IMR-90 (cell line): ENCODE data around the gene RHBDF2. TPM values are rescaled to one million over a fixed set of nuclear protein-coding genes. Genes with fewer than 3 reads are reported as not detected.

Experiments used
- ATAC-seq: fragments of 200-7000 bp; cut with Tn5 transposase; 2 replicates; pipeline ENCODE4 v1.9.1; 2020; ENCODE audit warnings: low read depth, mild to moderate bottlenecking, moderate library complexity
- BruUV-seq: library from RNA; stranded (reverse); fragments of 400-500 nt; replicated peaks from 2 replicates; lab custom pipeline; 2021; lab: Mats Ljungman, UMichigan
- CTCF ChIA-PET: fragments of 300-600 bp; formaldehyde crosslinking; extraction: SDS; loops from one replicate; lab custom pipeline; 2021; ENCODE audit warnings: antibody characterized with exemption; lab: Yijun Ruan, JAX
- POLR2A ChIA-PET: fragments of 300-600 bp; sonication (Branson Sonifier 250); formaldehyde crosslinking; loops from one replicate; lab custom pipeline; 2022; ENCODE audit warnings: antibody characterized with exemption; ENCODE audit not compliant: unreplicated experiment; lab: Charles Lee
- DNase-seq: peaks from one replicate; pipeline ENCODE4 v3.0.0; 2013
- H2AFZ ChIP-seq: replicated peaks from 2 replicates; pipeline ENCODE3; 2013; ENCODE audit warnings: low read length, mild to moderate bottlenecking; ENCODE audit not compliant: poor library complexity
- H2AK5ac ChIP-seq: 2 replicates; pipeline ENCODE4 v1.6.1; 2013; ENCODE audit warnings: low read depth, low read length, inconsistent platforms
- H2AK9ac ChIP-seq: replicated peaks from 2 replicates; pipeline ENCODE3; 2013; ENCODE audit warnings: mild to moderate bottlenecking, low read depth, low read length, moderate library complexity; ENCODE audit not compliant: poor library complexity
- H2BK120ac ChIP-seq: 2 replicates; pipeline ENCODE4 v1.6.1; 2013; ENCODE audit warnings: low read depth, low read length, inconsistent platforms
- H2BK15ac ChIP-seq: 3 replicates; pipeline ENCODE4 v1.6.1; 2013; ENCODE audit warnings: low read depth, low read length, inconsistent platforms
- H2BK20ac ChIP-seq: 2 replicates; pipeline ENCODE4 v1.6.1; 2013; ENCODE audit warnings: low read depth, mild to moderate bottlenecking, inconsistent platforms, low read length, moderate library complexity
- H2BK5ac ChIP-seq: 2 replicates; pipeline ENCODE4 v1.6.1; 2013; ENCODE audit warnings: mild to moderate bottlenecking, low read depth, low read length, inconsistent platforms; ENCODE audit not compliant: poor library complexity, severe bottlenecking
- H3K14ac ChIP-seq: replicated peaks from 2 replicates; pipeline ENCODE4 v1.6.1; 2013; ENCODE audit warnings: low read depth, low read length, inconsistent platforms
- H3K18ac ChIP-seq: 2 replicates; pipeline ENCODE4 v1.6.1; 2013; ENCODE audit warnings: low read depth, low read length, control low read depth
- H3K23ac ChIP-seq: 2 replicates; pipeline ENCODE4 v1.6.1; 2013; ENCODE audit warnings: low read depth, low read length, inconsistent platforms
- H3K27ac ChIP-seq: 2 replicates; pipeline ENCODE4 v1.5.1; 2013; ENCODE audit warnings: mild to moderate bottlenecking, control low read depth, low read length; ENCODE audit not compliant: insufficient read depth
- H3K27me3 ChIP-seq: 2 replicates; pipeline ENCODE4 v1.6.1; 2013; ENCODE audit warnings: low read length; ENCODE audit not compliant: control insufficient read depth, insufficient read depth
- H3K36me3 ChIP-seq: 2 replicates; pipeline ENCODE4 v1.6.1; 2013; ENCODE audit warnings: low read length, mixed read lengths; ENCODE audit not compliant: control insufficient read depth, insufficient read depth
- H3K4ac ChIP-seq: 2 replicates; pipeline ENCODE4 v1.6.1; 2013; ENCODE audit warnings: low read depth, low read length, inconsistent platforms
- H3K4me1 ChIP-seq: 2 replicates; pipeline ENCODE4 v1.6.1; 2013; ENCODE audit warnings: low read length, mixed read lengths; ENCODE audit not compliant: control insufficient read depth, insufficient read depth
- H3K4me2 ChIP-seq: 2 replicates; pipeline ENCODE4 v1.6.1; 2013; ENCODE audit warnings: low read depth, mild to moderate bottlenecking, control low read depth, low read length, moderate library complexity
- H3K4me3 ChIP-seq: 2 replicates; pipeline ENCODE4 v1.5.1; 2013; ENCODE audit warnings: low read depth, mild to moderate bottlenecking, control low read depth, low read length, moderate library complexity; ENCODE audit not compliant: insufficient read depth
- H3K56ac ChIP-seq: 2 replicates; pipeline ENCODE4 v1.6.1; 2013; ENCODE audit warnings: low read length, inconsistent platforms; ENCODE audit not compliant: insufficient read depth; ENCODE audit errors: extremely low read depth
- H3K79me1 ChIP-seq, 2 experiments: 2 replicates each; pipeline ENCODE4 v1.6.1; 2013; ENCODE audit warnings: low read length in 2 of 2, inconsistent platforms in 1 of 2, low read depth in 1 of 2
- H3K9ac ChIP-seq: 2 replicates; pipeline ENCODE4 v1.6.1; 2013; ENCODE audit warnings: low read depth, low read length, control low read depth
- H3K9me1 ChIP-seq: 2 replicates; pipeline ENCODE4 v1.6.1; 2013; ENCODE audit warnings: low read length, inconsistent platforms; ENCODE audit not compliant: insufficient read depth
- H3K9me3 ChIP-seq: 2 replicates; pipeline ENCODE4 v1.6.1; 2013; ENCODE audit warnings: low read length; ENCODE audit not compliant: control insufficient read depth, insufficient read depth
- H4K20me1 ChIP-seq: 2 replicates; pipeline ENCODE4 v1.6.1; 2013; ENCODE audit warnings: low read length, inconsistent platforms; ENCODE audit not compliant: insufficient read depth
- H4K5ac ChIP-seq: 2 replicates; pipeline ENCODE4 v1.6.1; 2013; ENCODE audit warnings: mild to moderate bottlenecking, low read depth, low read length, control low read depth
- H4K8ac ChIP-seq, 2 experiments: 2 replicates each; pipeline ENCODE4 v1.6.1; 2013; ENCODE audit warnings: low read depth in 2 of 2, low read length in 2 of 2, control low read depth in 1 of 2, inconsistent platforms in 1 of 2
- H4K91ac ChIP-seq: 2 replicates; pipeline ENCODE4 v1.6.1; 2013; ENCODE audit warnings: low read depth, low read length, inconsistent platforms; ENCODE audit not compliant: insufficient read depth
- CEBPB ChIP-seq: IDR thresholded peaks from 2 replicates; pipeline ENCODE4 v1.6.1; 2012; ENCODE audit warnings: low read depth, low read length, improper control_type of control experiment
- CTCF ChIP-seq: conservative IDR thresholded peaks from 2 replicates; pipeline ENCODE4 v1.5.1; 2012; ENCODE audit warnings: mild to moderate bottlenecking, low read depth, low read length, improper control_type of control experiment
- ELK1 ChIP-seq: fragments of 150-350 bp; IDR thresholded peaks from 2 replicates; pipeline ENCODE4 v1.6.1; 2016; ENCODE audit warnings: low read depth, mild to moderate bottlenecking, low read length, moderate library complexity, borderline replicate concordance
- FOS ChIP-seq: fragments of 150-350 bp; IDR thresholded peaks from 2 replicates; pipeline ENCODE4 v1.6.1; 2016; ENCODE audit warnings: low read depth, low read length
- MXI1 ChIP-seq: IDR thresholded peaks from 2 replicates; pipeline ENCODE4 v1.6.1; 2012; ENCODE audit warnings: low read depth, mild to moderate bottlenecking, low read length, moderate library complexity, borderline replicate concordance
- NFE2L2 ChIP-seq: fragments of 150-350 bp; IDR thresholded peaks from 2 replicates; pipeline ENCODE4 v1.6.1; 2016; ENCODE audit warnings: low read depth, mild to moderate bottlenecking, low read length
- POLR2A ChIP-seq: IDR thresholded peaks from 2 replicates; pipeline ENCODE4 v1.6.1; 2012; ENCODE audit warnings: mild to moderate bottlenecking, low read depth, low read length
- SMC3 ChIP-seq: fragments of 150-350 bp; IDR thresholded peaks from 2 replicates; pipeline ENCODE4 v1.6.1; 2016; ENCODE audit warnings: low read depth, mild to moderate bottlenecking, antibody characterized with exemption, low read length, moderate library complexity
- WGBS, 2 experiments: methylation state at CpG; one replicate each; pipeline versions ENCODE4 v1.1.5 to v1.1.7; 2013; ENCODE audit warnings: missing lambda C conversion rate in 2 of 2; ENCODE audit not compliant: insufficient read length in 1 of 2; ENCODE audit errors: extremely low coverage in 2 of 2; 5-methylcytosine and 5-hydroxymethylcytosine counted together
- dilution Hi-C: fragments of 300-500 bp; cut with HindIII; formaldehyde crosslinking; loops from one replicate; pipeline ENCODE4 v1.14.3; 2018; ENCODE audit warnings: low sequenced_read_pairs; ENCODE audit not compliant: unreplicated experiment
- in situ Hi-C: fragments of 300-500 bp; cut with MboI; formaldehyde crosslinking; loops from 3 replicates; pipeline ENCODE4 v1.14.3; 2019; ENCODE audit warnings: low sequenced_read_pairs, inconsistent platforms, mixed read lengths
- intact Hi-C: fragments of 100-400 bp; cut with micrococcal nuclease; formaldehyde crosslinking; loops from 2 replicates; pipeline ENCODE4 v1.10.0; 2022
- polyA plus RNA-seq, 3 experiments: library from polyadenylated mRNA; depleted of rRNA; stranded (reverse); fragments of >200 nt; gene quantifications; 2 replicates each; pipeline ENCODE4 v1.2.3, GENCODE V29; 2012; ENCODE audit warnings: low replicate concordance in 1 of 3
- total RNA-seq: library from RNA; depleted of rRNA; stranded (reverse); fragments of >200 nt; gene quantifications from 2 replicates; pipeline ENCODE4 v1.2.3, GENCODE V29; 2012

RHBDF2 gene
- total and polyA plus RNA-seq, 2 of the 4 experiments (the other 2 are of a cell fraction), result 1.3 to 8.3 TPM

- Histone ChIP-seq H4K8ac (no peak overlapping the region), H2BK120ac (no peak overlapping the region), H3K27ac (no peak overlapping the region), H3K36me3 (no peaks in the 10 kb centered on the region; the same call in 1 of the 2 replicates), H4K20me1 (no peaks in the 10 kb centered on the region), H3K23ac (no peak overlapping the region), H3K9ac (no peak overlapping the region), H2BK15ac (no peak overlapping the region), H3K14ac (no peak overlapping the region), H3K9me3 (no peaks in the 10 kb centered on the region), H3K4me3 (no peak overlapping the region), H2AFZ (no peak overlapping the region), H3K56ac (no peak overlapping the region), H3K4me1 (peaks cover 2% of the 10 kb centered on the region; the same call in 1 of the 2 replicates), H3K4me2 (no peak overlapping the region), H3K27me3 (0 out of 2 replicates have a peak, but pooled peaks cover 5% of the 10 kb centered on the region), H2BK20ac (no peak overlapping the region), H2BK5ac (no peak overlapping the region), H3K4ac (no peak overlapping the region), H3K18ac (no peak overlapping the region), H2AK5ac (no peak overlapping the region), H4K5ac (no peak overlapping the region), H3K79me1 (no peaks in the 10 kb centered on the region), H3K9me1 (no peaks in the 10 kb centered on the region), H4K91ac (no peak overlapping the region), H2AK9ac (no peak overlapping the region)
- CTCF ChIA-PET, result no interaction called here
- TF ChIP-seq CEBPB (no peak), SMC3 (no peak), FOS (no peak), MXI1 (no peak), CTCF (no peak), ELK1 (no peak), POLR2A (no peak), NFE2L2 (no peak)
- in situ Hi-C loops, result loop anchor here (5.0 kb wide), 1 partner anchor 38 kb away; no protein-coding TSS in a partner anchor
- 86% methylated on average over 24 of the region's 38 CpGs; no CpG with 5 or more reads in 1 of the 2 experiments for WGBS, 2 experiments
- intact Hi-C loops, result no loop called here
- DNase-seq (no peak), ATAC-seq (no peak)
- dilution Hi-C loops, result no loop called here
- POLR2A ChIA-PET, result interaction anchor here (0.6 kb wide), 1 partner anchor 142 kb away, joined by 7 read pairs; no protein-coding TSS in a partner anchor
- BruUV-seq, result no TSS peak
These were observed 31.9 kb downstream of the RHBDF2 start for GRCh38 chr17:76469076-76469990.
